Fibroblast of peridontal ligament (primary cell): ENCODE measurements around the gene POLDIP2.
A peak's percentile ranks its signal among the peaks of the same experiment; 100 is the strongest.

Experiments
- DNase-seq: peaks from one replicate; pipeline ENCODE4 v3.0.0-alpha.2; 2010; ENCODE audit errors: extremely low read depth

The POLDIP2 gene

DNA sequence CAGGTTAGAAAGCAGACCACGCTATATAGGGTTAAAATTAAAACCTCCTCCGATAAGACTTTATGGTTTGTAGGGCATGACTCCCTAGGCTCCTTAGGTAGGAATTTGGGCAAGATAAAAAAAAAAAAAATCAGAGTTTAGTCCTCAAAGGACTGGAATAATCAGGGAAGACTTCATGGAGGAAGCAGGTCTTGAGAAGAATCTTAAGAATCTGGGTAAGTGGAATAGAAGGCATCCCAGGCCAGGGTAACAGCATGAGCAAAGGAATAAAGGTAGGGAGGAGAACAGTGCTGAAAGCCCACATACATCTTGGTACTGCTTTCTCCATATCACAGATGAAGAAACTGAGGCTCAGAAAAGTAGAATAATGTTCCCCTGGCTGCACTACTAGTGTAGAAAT is 33.2 kb upstream of the POLDIP2 start:
- DNase-seq: no peak

DNA sequence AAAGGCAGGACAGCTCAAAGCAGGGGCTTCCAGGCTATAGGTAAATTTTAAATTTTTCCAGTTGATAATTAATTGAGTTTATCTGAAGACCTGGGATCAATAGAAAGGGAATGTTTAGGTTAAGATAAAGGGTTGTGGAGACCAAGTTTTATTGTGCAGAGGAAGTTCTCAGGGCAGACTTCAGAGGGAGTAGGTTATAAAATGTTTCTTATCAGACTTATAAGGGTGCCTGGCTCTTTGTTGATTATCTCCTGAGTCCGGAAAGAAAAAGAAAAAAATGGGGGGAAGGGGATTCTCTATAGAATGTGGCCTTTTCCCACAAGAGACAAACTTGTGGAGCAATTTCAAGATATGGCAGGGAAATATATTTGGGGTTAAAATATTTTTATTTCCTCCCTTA is 32.8 kb upstream of the POLDIP2 start:
- DNase-seq: no peak

DNA sequence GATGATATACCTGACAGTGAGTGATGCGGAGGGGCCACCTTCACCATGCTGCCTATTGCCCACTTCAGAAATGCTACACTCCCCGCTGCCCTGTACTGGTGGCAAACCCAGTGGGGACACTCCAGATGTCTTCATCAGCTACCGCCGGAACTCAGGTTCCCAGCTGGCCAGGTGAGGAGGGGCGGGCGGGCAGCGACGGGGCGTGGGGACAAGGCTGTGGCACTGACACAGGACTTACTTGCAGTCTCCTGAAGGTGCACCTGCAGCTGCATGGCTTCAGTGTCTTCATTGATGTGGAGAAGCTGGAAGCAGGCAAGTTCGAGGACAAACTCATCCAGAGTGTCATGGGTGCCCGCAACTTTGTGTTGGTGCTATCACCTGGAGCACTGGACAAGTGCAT is 30.8 kb upstream of the POLDIP2 start:
- DNase-seq: no peak

DNA sequence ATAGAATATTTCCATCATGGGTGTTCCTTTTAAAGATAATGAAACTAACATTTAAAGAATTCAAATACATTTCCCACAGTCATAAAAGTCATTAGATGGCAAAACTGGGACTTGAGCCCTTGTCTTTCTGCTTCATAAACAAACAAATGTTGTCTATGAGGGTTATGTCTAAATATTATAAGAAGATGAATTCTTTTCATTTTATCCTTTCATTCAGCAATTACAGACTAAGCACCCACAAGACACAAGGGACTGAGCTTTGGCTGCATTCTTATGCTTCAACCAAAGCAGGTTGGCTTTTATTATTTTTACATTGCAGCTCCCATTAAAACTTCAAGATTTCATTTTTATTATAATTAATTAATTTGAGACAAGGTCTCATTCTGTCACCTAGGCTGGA is 29.1 kb upstream of the POLDIP2 start:
- no peak for DNase-seq

DNA sequence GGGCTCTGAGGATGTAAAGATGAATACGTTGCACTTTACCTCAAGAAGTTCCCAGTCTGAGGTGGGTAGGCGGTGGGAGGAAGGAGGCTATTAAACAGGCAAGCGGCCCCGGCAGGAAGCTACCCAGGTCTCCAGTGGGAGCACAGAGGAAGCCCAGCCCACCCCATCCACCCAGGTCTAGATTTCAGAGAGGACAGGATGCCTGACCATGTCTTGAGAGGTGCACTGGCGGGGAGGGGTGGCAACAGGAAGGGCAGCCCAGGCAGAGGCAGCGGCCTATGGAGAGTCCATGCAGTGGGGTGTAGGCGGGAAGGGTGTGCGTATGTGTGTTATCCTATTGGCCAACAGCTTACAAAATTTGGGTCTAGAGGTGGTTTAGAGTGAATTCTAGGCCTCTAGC is 28.1 kb upstream of the POLDIP2 start:
- no peak for DNase-seq

DNA sequence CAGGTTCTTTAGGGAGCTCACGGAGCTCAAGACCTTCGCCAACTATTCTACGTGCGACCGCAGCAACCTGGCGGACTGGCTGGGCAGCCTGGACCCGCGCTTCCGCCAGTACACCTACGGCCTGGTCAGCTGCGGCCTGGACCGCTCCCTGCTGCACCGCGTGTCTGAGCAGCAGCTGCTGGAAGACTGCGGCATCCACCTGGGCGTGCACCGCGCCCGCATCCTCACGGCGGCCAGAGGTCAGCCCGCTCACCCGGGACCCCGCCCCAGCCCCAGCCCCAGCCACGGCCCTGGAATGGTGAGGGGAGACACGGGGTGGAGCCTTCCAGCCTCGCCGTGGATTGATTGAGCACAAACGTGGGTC is 27.7 kb upstream of the POLDIP2 start:
- no peak for DNase-seq

DNA sequence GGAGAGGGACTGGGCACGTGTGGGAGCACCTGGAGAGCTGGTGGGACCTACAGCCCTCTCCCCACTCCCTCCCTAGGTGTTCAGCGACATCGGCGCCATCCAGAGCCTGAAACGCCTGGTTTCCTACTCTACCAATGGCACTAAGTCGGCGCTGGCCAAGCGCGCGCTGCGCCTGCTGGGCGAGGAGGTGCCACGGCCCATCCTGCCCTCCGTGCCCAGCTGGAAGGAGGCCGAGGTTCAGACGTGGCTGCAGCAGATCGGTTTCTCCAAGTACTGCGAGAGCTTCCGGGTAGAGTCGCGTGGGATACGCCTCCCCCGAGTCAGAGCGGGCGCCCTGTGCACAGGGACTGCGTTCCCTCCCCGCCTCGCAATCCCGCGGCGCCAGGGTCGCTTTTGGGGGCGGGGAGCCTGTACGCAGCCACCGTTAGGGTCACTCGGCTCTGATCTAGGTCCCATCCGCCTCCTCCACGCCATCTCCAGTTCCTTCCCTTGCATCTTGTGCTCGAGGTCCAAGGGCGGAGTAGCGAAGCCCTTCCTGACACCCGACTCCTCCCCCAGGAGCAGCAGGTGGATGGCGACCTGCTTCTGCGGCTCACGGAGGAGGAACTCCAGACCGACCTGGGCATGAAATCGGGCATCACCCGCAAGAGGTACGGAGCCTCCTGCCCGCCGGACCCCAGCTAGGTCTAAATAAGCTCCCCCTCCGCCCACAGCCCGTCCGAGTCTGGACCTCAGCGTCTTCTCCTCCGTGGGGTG is 27.1 kb upstream of the POLDIP2 start:
- no peak for DNase-seq

DNA sequence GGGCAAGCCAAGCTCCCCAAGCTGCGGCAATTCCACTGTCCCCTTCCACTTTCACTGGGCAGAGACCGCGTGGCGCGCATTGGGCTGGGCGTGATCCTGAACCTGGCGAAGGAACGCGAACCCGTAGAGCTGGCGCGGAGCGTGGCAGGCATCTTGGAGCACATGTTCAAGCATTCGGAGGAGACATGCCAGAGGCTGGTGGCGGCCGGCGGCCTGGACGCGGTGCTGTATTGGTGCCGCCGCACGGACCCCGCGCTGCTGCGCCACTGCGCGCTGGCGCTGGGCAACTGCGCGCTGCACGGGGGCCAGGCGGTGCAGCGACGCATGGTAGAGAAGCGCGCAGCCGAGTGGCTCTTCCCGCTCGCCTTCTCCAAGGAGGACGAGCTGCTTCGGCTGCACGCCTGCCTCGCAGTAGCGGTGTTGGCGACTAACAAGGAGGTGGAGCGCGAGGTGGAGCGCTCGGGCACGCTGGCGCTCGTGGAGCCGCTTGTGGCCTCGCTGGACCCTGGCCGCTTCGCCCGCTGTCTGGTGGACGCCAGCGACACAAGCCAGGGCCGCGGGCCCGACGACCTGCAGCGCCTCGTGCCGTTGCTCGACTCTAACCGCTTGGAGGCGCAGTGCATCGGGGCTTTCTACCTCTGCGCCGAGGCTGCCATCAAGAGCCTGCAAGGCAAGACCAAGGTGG is 24.0 kb upstream of the POLDIP2 start:
- DNase-seq: no peak

DNA sequence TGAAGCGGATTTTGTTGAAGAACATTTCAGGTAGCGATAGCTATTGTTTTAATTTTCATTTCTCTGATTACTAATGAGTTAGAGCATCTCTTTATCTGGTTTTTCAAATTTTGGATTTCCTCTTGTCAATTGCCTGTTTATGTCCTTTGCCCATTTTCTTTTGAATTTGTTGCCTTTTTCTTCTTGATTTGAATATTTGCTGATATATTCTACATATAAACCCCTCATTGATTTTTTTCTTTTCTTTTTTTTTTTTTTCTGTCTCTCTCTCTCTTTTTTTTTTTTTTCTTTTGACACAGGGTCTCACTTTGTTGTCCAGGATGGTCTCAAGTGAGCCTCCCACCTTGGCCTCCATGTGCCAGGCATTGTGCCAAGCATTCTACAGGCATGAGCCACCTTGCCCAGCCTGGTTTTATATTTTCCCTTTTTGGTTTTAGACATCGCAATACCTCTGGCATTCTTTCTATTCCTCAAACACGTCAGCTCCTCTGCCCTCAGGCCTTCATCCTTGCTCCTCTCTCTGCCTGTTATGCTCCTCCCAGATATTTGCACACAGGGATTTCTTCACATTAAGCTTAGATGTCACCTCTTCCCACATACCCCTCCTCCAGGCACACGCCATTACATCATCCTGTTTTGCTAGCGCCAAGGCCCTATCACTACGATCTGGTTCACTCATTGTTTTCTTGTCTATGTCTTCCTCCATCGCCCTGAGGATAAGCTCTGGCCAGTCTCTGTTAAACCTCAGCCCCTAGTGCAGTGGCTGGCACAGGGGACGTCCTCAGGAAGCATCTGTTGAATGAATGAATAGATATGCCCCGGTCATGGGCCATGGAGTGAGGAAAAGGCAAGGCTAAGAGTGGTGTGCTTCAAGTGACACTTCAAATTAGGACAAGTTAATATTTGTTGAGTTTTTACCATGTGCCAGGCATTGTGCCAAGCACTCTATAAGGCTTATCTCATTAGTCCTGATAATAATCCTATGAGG is 22.8 kb upstream of the POLDIP2 start:
- peak; percentile 32 for DNase-seq

DNA sequence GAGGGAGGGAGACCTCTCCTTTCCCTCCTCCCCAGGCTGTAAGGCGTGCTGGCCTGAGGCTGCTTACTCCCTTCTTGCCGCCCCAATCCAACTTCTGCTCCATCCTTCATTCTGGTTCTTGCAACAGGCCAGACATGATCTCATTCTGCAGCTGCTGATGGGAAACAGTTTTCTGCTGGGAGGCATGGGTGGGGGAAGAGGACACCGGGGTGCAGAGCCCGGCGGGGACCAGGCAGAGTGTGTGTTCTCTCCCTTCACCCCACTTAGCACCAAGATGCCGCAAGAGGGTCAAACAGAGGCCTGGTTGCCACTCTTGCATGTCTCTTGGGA is 15.6 kb upstream of the POLDIP2 start:
- DNase-seq: no peak

DNA sequence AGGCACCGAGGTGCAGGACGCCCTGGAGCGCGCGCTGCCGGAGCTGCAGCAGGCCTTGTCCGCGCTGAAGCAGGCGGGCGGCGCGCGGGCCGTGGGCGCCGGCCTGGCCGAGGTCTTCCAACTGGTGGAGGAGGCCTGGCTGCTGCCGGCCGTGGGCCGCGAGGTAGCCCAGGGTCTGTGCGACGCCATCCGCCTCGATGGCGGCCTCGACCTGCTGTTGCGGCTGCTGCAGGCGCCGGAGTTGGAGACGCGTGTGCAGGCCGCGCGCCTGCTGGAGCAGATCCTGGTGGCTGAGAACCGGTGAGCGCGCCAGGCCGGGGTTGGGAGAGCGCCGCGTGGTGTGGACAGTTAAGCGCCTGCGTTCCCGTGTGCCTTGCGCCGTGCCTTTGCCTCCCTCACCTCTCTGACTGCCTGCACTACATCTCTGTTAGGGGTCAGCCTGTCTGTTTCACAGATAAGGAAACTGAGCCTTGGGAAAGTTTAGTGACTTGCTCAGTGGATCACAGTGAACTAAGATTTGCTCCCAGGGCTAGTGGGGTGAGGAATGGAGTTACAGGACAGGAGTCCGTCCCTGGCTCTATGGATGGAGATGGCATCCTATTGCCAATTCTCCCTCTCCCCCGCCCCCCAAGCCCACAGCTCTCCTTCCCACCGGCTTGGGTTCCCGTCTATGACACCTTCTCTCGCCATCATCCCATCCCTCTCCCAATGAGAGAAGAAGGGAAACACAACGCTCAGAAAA is 15.0 kb upstream of the POLDIP2 start:
- DNase-seq: peak; percentile 20

DNA sequence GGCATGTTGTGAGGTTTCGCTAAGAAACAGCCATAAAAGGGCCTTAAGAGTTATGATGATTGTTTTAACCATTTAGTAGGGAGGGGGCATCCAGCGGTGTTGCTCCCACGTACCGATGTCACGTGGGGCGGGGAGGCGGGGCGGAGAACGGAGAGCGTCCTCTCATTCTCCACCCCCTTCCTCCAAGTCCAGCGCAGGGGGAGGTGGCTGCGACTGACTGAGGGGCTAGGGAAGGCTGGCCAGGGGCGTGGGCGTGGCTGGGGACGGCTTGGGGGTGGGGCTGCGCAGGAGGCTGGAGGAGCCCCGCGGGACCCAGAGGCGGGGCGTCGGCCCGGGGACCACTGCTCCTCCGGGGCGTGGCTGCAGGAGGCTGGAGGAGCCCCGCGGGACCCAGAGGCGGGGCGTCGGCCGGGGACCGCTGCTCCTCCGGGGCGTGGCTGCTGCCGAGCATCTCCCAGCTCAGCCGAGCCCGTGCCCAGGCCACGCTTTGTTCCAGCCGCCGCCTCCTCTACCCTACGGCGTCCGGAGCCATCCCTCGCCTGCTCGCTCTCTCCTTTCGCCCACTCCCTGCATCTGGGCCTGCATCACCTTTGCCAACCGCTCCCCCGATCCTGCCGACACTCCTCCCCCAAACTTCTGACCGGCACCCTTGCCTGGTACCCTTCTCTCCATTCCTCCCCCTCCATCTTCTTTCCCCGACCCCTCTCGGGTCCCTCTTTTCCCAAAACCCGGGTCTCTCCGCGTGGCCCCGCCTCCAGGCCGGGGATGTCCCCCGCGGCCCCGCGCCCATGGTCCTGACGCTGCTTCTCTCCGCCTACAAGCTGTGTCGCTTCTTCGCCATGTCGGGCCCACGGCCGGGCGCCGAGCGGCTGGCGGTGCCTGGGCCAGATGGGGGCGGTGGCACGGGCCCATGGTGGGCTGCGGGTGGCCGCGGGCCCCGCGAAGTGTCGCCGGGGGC is 14.2 kb upstream of the POLDIP2 start, which contains the start of gene SARM1:
TSS of gene SARM1 (plus strand) at position 450 of the 958 bp plus-strand sequence. CDS start at position 789, 339 bp downstream.
- DNase-seq: peak; percentile 75

DNA sequence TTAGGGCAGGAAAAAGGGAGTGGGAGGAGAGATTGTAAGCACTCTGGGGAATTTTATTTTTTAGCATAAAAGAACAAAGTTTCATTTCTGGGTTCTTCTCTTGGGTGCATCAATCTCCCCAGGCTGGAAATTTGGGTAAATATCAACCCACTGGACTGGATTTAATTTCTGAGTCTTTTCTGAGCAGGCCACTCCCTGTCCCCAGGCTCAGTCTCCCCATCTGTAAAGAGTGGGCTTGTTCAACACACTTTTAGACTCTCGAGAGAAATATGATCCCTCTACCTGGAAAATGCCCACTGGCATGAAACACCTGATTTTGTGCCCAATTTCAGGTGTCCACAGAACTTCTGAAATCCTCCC is 13.4 kb upstream of the POLDIP2 start:
- no peak for DNase-seq

DNA sequence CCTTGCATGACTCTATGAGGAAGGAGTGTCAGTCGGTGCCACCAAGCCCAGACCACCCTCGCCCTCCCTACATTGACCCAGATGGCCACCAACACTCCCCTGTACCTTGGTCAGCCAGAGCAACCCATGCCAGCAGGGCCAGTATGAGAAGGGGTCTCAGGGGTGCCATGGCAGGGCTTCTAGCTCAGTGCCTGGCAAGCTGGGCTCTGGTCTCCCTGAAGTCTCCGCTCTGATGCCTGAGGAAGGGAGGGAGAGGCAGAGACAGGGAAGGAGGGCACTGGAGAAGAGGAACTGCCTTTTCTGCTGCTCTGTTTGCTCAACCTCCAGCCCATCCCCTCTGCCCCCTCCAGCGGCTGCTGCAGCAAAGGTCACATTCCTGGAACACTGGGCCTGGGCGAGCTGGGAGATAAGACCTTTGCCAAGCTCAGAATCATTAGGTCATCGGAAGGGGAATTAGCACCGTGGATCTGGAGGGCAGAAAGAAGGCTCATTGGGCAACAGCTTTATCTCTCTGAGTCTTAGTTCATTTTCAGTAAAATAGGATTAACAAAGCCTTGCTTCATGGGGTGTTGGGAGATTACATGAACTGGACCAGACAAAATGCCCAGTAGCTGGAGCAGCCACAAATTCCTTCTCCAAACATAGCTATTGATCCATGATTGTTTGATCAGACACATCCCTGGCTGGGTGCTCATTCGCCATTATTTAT is 12.9 kb upstream of the POLDIP2 start, which contains the start of gene VTN:
TSS of gene VTN (minus strand) at position 273 of the 709 bp plus-strand sequence. CDS start at position 169, 104 bp downstream.
- peak; percentile 23 for DNase-seq

DNA sequence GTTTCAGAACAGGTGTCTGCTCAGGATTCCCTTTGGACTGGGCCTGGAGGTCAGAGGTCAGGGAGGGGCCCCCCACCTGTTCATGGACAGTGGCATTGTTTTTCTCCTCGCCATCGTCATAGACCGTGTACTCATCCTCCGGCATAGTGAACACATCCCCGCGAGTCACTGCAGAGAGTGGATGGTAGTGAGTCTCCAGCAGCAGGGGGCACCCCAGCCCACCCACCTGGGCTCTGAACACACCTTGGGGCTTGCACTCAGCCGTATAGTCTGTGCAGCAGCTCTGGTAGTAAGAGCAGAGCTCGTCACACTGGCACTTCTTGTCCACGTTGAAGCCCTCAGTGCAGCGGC is 12.3 kb upstream of the POLDIP2 start:
- no peak for DNase-seq

DNA sequence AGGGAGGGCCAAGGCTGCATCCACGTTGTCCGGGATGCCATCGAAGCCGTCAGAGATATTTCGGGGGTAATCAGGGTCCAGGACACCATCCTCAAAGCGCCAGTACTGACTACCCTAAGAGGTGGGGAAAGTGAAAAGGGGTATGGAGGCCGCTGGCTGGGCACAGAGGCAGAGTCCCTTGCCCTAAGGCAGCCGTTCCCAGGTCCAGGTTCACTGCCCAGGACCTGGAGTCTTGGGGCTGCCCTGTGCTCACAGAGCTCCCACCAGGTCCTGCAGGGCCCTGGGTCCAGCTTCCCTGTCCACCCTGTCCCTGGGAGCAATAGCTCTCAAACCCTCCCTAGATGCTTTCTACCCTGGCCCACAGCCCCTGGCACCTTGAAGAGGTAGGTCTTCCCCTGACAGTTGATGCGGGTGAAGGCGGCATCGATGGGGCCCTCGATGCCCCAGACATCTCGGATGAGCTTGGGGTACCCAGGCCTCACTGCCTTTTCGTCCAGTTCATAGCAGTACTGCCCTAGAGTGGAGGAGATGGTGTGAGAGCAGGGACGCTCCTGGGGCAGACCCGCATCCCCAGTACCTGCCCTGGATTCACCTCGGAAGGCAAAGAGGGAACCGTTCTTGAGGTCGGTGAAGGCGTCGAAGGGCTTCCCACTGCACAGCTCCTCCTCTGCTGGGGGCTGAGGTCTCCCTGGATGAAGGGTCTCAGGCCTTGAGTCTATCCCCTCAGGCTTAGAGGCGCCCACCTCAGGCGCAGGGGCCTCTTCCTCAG is 11.8 kb upstream of the POLDIP2 start:
- no peak for DNase-seq

DNA sequence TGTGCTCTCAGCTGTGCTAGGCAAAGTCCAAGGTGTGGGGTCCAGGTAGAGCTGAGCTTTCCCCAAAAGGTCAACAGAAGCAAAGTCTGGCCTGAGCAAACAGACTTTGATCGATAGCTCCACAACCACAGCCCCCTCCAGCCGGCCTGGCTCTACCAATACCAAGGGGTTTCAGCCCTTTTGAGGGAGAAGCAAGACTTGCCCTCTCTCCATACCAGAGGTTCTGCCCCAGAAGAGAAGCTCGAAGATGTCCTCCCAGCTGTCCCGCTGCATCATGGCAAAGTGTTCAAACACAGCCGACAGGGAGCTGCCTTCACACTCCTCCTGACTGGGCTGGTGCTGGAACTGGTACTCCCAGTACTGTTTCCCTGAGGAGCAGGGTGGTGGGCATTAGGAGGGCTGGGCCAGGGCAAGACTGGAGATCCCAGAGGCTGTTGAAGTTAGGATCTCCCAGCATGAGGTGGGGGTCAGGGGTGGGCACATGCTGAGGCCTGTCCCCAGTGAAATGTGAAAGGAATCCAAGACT is 11.0 kb upstream of the POLDIP2 start:
- no peak for DNase-seq

DNA sequence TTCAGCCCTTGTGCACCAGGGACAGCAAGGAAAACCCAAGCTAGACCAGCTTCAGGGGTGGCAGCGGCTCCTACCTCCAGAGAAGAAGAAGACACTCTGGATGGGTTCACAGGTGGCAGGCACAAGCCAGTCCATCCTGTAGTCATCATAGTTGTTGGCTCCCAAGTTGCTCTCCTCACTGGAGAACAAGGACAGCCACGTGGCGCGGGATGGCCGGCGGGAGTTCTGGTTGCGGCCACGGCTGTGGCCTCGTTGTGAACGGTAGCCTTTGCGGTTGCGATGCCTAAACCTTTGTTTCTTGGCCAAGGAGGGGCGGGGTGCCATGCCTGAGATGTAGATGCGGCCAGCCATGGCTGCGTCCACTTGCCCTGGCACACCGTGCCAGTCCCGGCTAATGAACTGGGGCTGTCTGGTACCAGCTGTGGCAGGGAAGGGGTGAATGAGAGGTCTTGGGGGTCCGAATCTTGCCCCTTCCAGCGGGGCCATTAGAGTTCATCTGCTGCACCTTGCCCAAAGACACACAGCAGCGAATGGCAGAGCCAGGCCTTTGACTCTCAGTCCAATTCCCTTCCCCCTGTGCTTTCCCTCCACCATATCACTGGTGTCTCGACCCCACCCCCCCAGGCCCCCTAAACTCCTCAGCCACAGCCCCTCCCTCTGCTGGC is 10.4 kb upstream of the POLDIP2 start:
- no peak for DNase-seq
